Osteoblast (primary cell): Measurements from ENCODE around the gene SLC1A2. TPM values are rescaled to one million over a fixed set of nuclear protein-coding genes. Genes with fewer than 3 reads are reported as not detected.
A peak's percentile ranks its signal among the peaks of the same experiment; 100 is the strongest.

Source experiments
- DNase-seq: peaks from one replicate; pipeline ENCODE4 v3.0.0; 2011; ENCODE audit warnings: low spot score, mixed read lengths; ENCODE audit not compliant: insufficient read length; ENCODE audit errors: missing footprints
- H2AFZ ChIP-seq: 2 replicates; pipeline ENCODE4 v1.6.0; 2011; ENCODE audit warnings: mild to moderate bottlenecking, low read length
- H3K27ac ChIP-seq: 2 replicates; pipeline ENCODE4 v1.5.1; 2011; ENCODE audit warnings: mild to moderate bottlenecking, low read depth, low read length, moderate library complexity
- H3K27me3 ChIP-seq: 2 replicates; pipeline ENCODE4 v1.6.0; 2012; ENCODE audit warnings: mild to moderate bottlenecking, control low read depth, inconsistent platforms, low read length, moderate library complexity; ENCODE audit not compliant: insufficient read depth
- H3K36me3 ChIP-seq: 2 replicates; pipeline ENCODE4 v1.5.1; 2011; ENCODE audit warnings: mild to moderate bottlenecking, low read length, control low read depth, moderate library complexity; ENCODE audit not compliant: insufficient read depth
- H3K4me1 ChIP-seq: 2 replicates; pipeline ENCODE4 v1.5.1; 2011; ENCODE audit warnings: mild to moderate bottlenecking, low read length, control low read depth, moderate library complexity; ENCODE audit not compliant: insufficient read depth
- H3K4me2 ChIP-seq: 2 replicates; pipeline ENCODE4 v1.6.0; 2011; ENCODE audit warnings: mild to moderate bottlenecking, low read length; ENCODE audit not compliant: insufficient read depth
- H3K4me3 ChIP-seq: fragments of 200-600 bp; sonication (generic); 3 replicates; pipeline ENCODE4 v1.5.1; 2012; ENCODE audit warnings: mild to moderate bottlenecking, low read length, inconsistent platforms; ENCODE audit not compliant: insufficient read depth
- H3K79me2 ChIP-seq: 2 replicates; pipeline ENCODE4 v1.6.0; 2012; ENCODE audit warnings: mild to moderate bottlenecking, low read length, control low read depth, inconsistent platforms; ENCODE audit not compliant: insufficient read depth
- H3K9me3 ChIP-seq: 2 replicates; pipeline ENCODE4 v1.5.1; 2011; ENCODE audit warnings: low read depth, low read length, control low read depth
- H4K20me1 ChIP-seq: 2 replicates; pipeline ENCODE4 v1.6.0; 2012; ENCODE audit warnings: mild to moderate bottlenecking, low read length, control low read depth; ENCODE audit not compliant: insufficient read depth
- total RNA-seq: library from RNA; depleted of rRNA; stranded (reverse); fragments of >200 nt; gene quantifications from 2 replicates; pipeline ENCODE4 v1.2.3, GENCODE V29; 2012
- TF ChIP-seq, protein P1 (sequence below): IDR thresholded peaks from 2 replicates; pipeline ENCODE4 v1.5.1; 2011; ENCODE audit warnings: mild to moderate bottlenecking, low read depth, low read length, moderate library complexity; ENCODE audit errors: extremely low read depth

SLC1A2 gene
- total RNA-seq, 1 donor: 0.72 TPM

- Histone ChIP-seq H3K36me3 (no peaks in the 10 kb centered on the region), H4K20me1 (no peaks in the 10 kb centered on the region), H3K27me3 (no peaks in the 10 kb centered on the region), H3K27ac (no peak overlapping the region), H3K4me3 (no peak overlapping the region), H3K9me3 (no peaks in the 10 kb centered on the region), H3K4me1 (peaks cover 15% of the 10 kb centered on the region), H3K79me2 (no peaks in the 10 kb centered on the region), H3K4me2 (no peak overlapping the region), H2AFZ (no peak overlapping the region)
- TF ChIP-seq, protein P1, sequence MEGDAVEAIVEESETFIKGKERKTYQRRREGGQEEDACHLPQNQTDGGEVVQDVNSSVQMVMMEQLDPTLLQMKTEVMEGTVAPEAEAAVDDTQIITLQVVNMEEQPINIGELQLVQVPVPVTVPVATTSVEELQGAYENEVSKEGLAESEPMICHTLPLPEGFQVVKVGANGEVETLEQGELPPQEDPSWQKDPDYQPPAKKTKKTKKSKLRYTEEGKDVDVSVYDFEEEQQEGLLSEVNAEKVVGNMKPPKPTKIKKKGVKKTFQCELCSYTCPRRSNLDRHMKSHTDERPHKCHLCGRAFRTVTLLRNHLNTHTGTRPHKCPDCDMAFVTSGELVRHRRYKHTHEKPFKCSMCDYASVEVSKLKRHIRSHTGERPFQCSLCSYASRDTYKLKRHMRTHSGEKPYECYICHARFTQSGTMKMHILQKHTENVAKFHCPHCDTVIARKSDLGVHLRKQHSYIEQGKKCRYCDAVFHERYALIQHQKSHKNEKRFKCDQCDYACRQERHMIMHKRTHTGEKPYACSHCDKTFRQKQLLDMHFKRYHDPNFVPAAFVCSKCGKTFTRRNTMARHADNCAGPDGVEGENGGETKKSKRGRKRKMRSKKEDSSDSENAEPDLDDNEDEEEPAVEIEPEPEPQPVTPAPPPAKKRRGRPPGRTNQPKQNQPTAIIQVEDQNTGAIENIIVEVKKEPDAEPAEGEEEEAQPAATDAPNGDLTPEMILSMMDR: no peak
- DNase-seq: no peak
Observed at GRCh38 chr11:35276396-35277145, 142.8 kb downstream of the SLC1A2 start.

- Histone ChIP-seq H3K79me2 (no peaks in the 10 kb centered on the region), H3K4me1 (peaks cover 15% of the 10 kb centered on the region), H3K4me3 (no peak overlapping the region), H2AFZ (no peak overlapping the region), H3K4me2 (peak overlapping the region; percentile 36), H3K27me3 (no peaks in the 10 kb centered on the region), H3K27ac (no peak overlapping the region), H3K9me3 (no peaks in the 10 kb centered on the region), H3K36me3 (no peaks in the 10 kb centered on the region), H4K20me1 (no peaks in the 10 kb centered on the region)
- DNase-seq: no peak
- TF ChIP-seq, protein P1: no peak
Observed at GRCh38 chr11:35275786-35276170, 143.6 kb downstream of the SLC1A2 start.

GRCh38 chr11:35274909-35275785 lies 144.2 kb downstream of the SLC1A2 start:
- DNase-seq: no peak
- no peak overlapping the region for H3K4me3 ChIP-seq
- peak overlapping the region; percentile 36 for H3K4me2 ChIP-seq
- peaks cover 15% of the 10 kb centered on the region for H3K4me1 ChIP-seq
- no peaks in the 10 kb centered on the region for H3K9me3 ChIP-seq
- no peaks in the 10 kb centered on the region for H3K27me3 ChIP-seq
- no peaks in the 10 kb centered on the region for H3K36me3 ChIP-seq
- no peaks in the 10 kb centered on the region for H4K20me1 ChIP-seq
- TF ChIP-seq, protein P1: no peak
- H2AFZ ChIP-seq: peak overlapping the region; percentile 28
- H3K27ac ChIP-seq: no peak overlapping the region
- H3K79me2 ChIP-seq: no peaks in the 10 kb centered on the region

GRCh38 chr11:35272391-35272902 lies 146.9 kb downstream of the SLC1A2 start:
- H3K27me3 ChIP-seq: no peaks in the 10 kb centered on the region
- no peak overlapping the region for H2AFZ ChIP-seq
- peaks cover 22% of the 10 kb centered on the region for H3K4me1 ChIP-seq
- no peaks in the 10 kb centered on the region for H3K9me3 ChIP-seq
- no peaks in the 10 kb centered on the region for H3K79me2 ChIP-seq
- H3K4me3 ChIP-seq: no peak overlapping the region
- no peak overlapping the region for H3K4me2 ChIP-seq
- H4K20me1 ChIP-seq: no peaks in the 10 kb centered on the region
- H3K36me3 ChIP-seq: no peaks in the 10 kb centered on the region
- DNase-seq: no peak
- no peak overlapping the region for H3K27ac ChIP-seq
- TF ChIP-seq, protein P1: no peak
